A549 (cell line): ENCODE data around the gene TSPAN4. TPM values are rescaled to one million over a fixed set of nuclear protein-coding genes. Genes with fewer than 3 reads are reported as not detected.

Source experiments
- ATAC-seq, 2 experiments: fragments of 200-7000 bp in 1 of 2; fragments of >200 bp in 1 of 2; cut with Nextera tagmentation in 1 of 2; cut with Tn5 transposase in 1 of 2; 3 replicates each; pipeline versions ENCODE4 v1.8.0 to v1.9.1; 2018 to 2020; ENCODE audit warnings: mild to moderate bottlenecking in 1 of 2, moderate library complexity in 1 of 2
- CTCF ChIA-PET: fragments of 300-600 bp; sonication (Branson Sonifier 250); formaldehyde crosslinking; extraction: SDS; loops from one replicate; lab custom pipeline; 2021; ENCODE audit warnings: antibody characterized with exemption, inconsistent platforms; lab: Yijun Ruan, JAX
- POLR2A ChIA-PET: fragments of 350-600 bp; formaldehyde crosslinking; extraction: SDS; loops from one replicate; lab custom pipeline; 2021; ENCODE audit warnings: antibody characterized with exemption, inconsistent platforms; lab: Yijun Ruan, JAX
- DNase-seq, 2 experiments: peaks; one replicate each; pipeline versions ENCODE4 v3.0.0 to v3.0.0-alpha.2; 2011 to 2016; ENCODE audit warnings: low read depth in 1 of 2, low spot score in 1 of 2
- FAIRE-seq: peaks from 2 replicates; lab custom pipeline; 2011; peaks lifted over from hg19 to GRCh38; lab: Jason Lieb, UNC
- H3K27ac ChIP-seq, 2 experiments: fragments of >200 bp; sonication (Bioruptor Twin); formaldehyde crosslinking; 3 replicates each; pipeline ENCODE4 v1.5.1; 2016 to 2017
- H3K4me1 ChIP-seq: fragments of >200 bp; sonication (Bioruptor Twin); formaldehyde crosslinking; 3 replicates; pipeline ENCODE4 v1.6.1; 2016
- H3K4me2 ChIP-seq: fragments of >200 bp; sonication (Bioruptor Twin); formaldehyde crosslinking; 3 replicates; pipeline ENCODE4 v1.6.1; 2016
- H3K4me3 ChIP-seq: fragments of >200 bp; sonication (Bioruptor Twin); formaldehyde crosslinking; 3 replicates; pipeline ENCODE4 v1.5.1; 2016
- H3K9me3 ChIP-seq: fragments of >200 bp; sonication (Bioruptor Twin); formaldehyde crosslinking; 3 replicates; pipeline ENCODE4 v1.6.1; 2016
- BCL3 ChIP-seq: fragments of >200 bp; sonication (Bioruptor Twin); formaldehyde crosslinking; IDR thresholded peaks from 3 replicates; pipeline ENCODE4 v1.6.1; 2016
- BHLHE40 ChIP-seq: IDR thresholded peaks from 2 replicates; pipeline ENCODE4 v1.6.1; 2012; ENCODE audit warnings: low read depth, low read length, inconsistent platforms
- CHD2 ChIP-seq: fragments of 150-350 bp; IDR thresholded peaks from 2 replicates; pipeline ENCODE4 v1.6.1; 2014; ENCODE audit warnings: low read length; ENCODE audit not compliant: partially characterized antibody
- EHF ChIP-seq: fragments of 250-450 bp; sonication (Bioruptor Pico); IDR thresholded peaks from 2 replicates; pipeline ENCODE4 v1.5.0; 2020; ENCODE audit warnings: mild to moderate bottlenecking
- EP300 ChIP-seq, 2 experiments: fragments of >200 bp; sonication (Bioruptor Twin); formaldehyde crosslinking; IDR thresholded peaks; 2 replicates in 1 of 2; 3 replicates in 1 of 2; pipeline ENCODE4 v1.6.1; 2016 to 2017
- ESRRA ChIP-seq: fragments of 150-350 bp; IDR thresholded peaks from 2 replicates; pipeline ENCODE4 v1.6.1; 2014; ENCODE audit warnings: mild to moderate bottlenecking, low read length, borderline replicate concordance
- FOSL2 ChIP-seq, 2 experiments: fragments of 450-650 bp in 1 of 2; fragments of >200 bp in 1 of 2; sonication (Bioruptor Twin) in 1 of 2; formaldehyde crosslinking; IDR thresholded peaks; 2 replicates each; pipeline versions ENCODE4 v1.5.0 to v1.6.1; 2016 to 2020; ENCODE audit warnings: mild to moderate bottlenecking in 1 of 2, moderate library complexity in 1 of 2
- GATA3 ChIP-seq: IDR thresholded peaks from 2 replicates; pipeline ENCODE4 v1.6.1; 2012; ENCODE audit warnings: borderline replicate concordance
- HOXB5 ChIP-seq: fragments of 250-450 bp; sonication (Bioruptor Pico); IDR thresholded peaks from 2 replicates; pipeline ENCODE4 v1.5.0; 2020; ENCODE audit warnings: mild to moderate bottlenecking, moderate library complexity
- JUN ChIP-seq, 2 experiments: fragments of >200 bp; sonication (Bioruptor Twin); formaldehyde crosslinking; IDR thresholded peaks; 2 replicates in 1 of 2; 3 replicates in 1 of 2; pipeline ENCODE4 v1.6.1; 2016 to 2017
- JUNB ChIP-seq: fragments of >200 bp; sonication (Bioruptor Twin); formaldehyde crosslinking; IDR thresholded peaks from 2 replicates; pipeline ENCODE4 v1.6.1; 2016
- KDM1A ChIP-seq: fragments of 200-600 bp; sonication (generic); IDR thresholded peaks from 2 replicates; pipeline ENCODE4 v1.6.1; 2016; ENCODE audit warnings: low read depth, mild to moderate bottlenecking
- MAFK ChIP-seq: fragments of 450-650 bp; IDR thresholded peaks from 2 replicates; pipeline ENCODE4 v1.6.1; 2014; ENCODE audit not compliant: partially characterized antibody
- MYC ChIP-seq: IDR thresholded peaks from 2 replicates; pipeline ENCODE4 v1.6.1; 2012; ENCODE audit warnings: mild to moderate bottlenecking, inconsistent platforms, low read length, improper control_type of control experiment, borderline replicate concordance
- NPAS2 ChIP-seq: fragments of 250-450 bp; sonication (Bioruptor Pico); IDR thresholded peaks from 2 replicates; pipeline ENCODE4 v1.8.0; 2022; ENCODE audit warnings: mild to moderate bottlenecking, moderate library complexity, borderline replicate concordance
- PHF8 ChIP-seq: fragments of 200-600 bp; sonication (generic); IDR thresholded peaks from 2 replicates; pipeline ENCODE4 v1.6.1; 2016; ENCODE audit warnings: low read depth, mild to moderate bottlenecking, antibody characterized with exemption, moderate library complexity, borderline replicate concordance
- POLR2A ChIP-seq: IDR thresholded peaks from 2 replicates; pipeline ENCODE4 v1.6.1; 2012; ENCODE audit warnings: mild to moderate bottlenecking, low read length
- RARB ChIP-seq: fragments of 250-450 bp; sonication (Bioruptor Pico); IDR thresholded peaks from 2 replicates; pipeline ENCODE4 v1.8.0; 2021; ENCODE audit warnings: mild to moderate bottlenecking, moderate library complexity
- TFCP2L1 ChIP-seq: fragments of 250-450 bp; sonication (Bioruptor Pico); IDR thresholded peaks from 2 replicates; pipeline ENCODE4 v1.5.0; 2021; ENCODE audit warnings: mild to moderate bottlenecking
- ZC3H11A ChIP-seq: fragments of 450-650 bp; IDR thresholded peaks from 2 replicates; pipeline ENCODE4 v1.6.1; 2014; ENCODE audit warnings: antibody characterized with exemption, mild to moderate bottlenecking
- ZFP36 ChIP-seq: fragments of 450-650 bp; IDR thresholded peaks from 2 replicates; pipeline ENCODE4 v1.6.1; 2014; ENCODE audit warnings: borderline replicate concordance; ENCODE audit not compliant: partially characterized antibody
- ZSCAN20 ChIP-seq: fragments of 250-450 bp; sonication (Bioruptor Pico); IDR thresholded peaks from 2 replicates; pipeline ENCODE4 v1.8.0; 2022; ENCODE audit warnings: mild to moderate bottlenecking, moderate library complexity
- WGBS: methylation state at CpG from one replicate; pipeline ENCODE4 v1.1.6; 2017; ENCODE audit errors: missing lambda C conversion rate; 5-methylcytosine and 5-hydroxymethylcytosine counted together
- polyA plus RNA-seq, 4 experiments: library from polyadenylated mRNA; depleted of rRNA in 3 of 4; stranded (reverse); fragments of >200 nt; fragmentation: RNase III in 1 of 4; extraction: RNeasy Plus Mini Kit Qiagen cat#74134 plus additional on column Dnase treatment in 1 of 4; gene quantifications; 2 replicates in 3 of 4; 3 replicates in 1 of 4; pipeline ENCODE4 v1.2.3, GENCODE V29; 2011 to 2017
- TF ChIP-seq, protein P1 (sequence below): fragments of 200-600 bp; sonication (generic); IDR thresholded peaks from 2 replicates; pipeline ENCODE4 v1.6.1; 2016; ENCODE audit warnings: antibody characterized with exemption, mild to moderate bottlenecking, moderate library complexity
- TF ChIP-seq, protein P2 (sequence below): IDR thresholded peaks from 2 replicates; pipeline ENCODE4 v1.6.1; 2012; ENCODE audit warnings: low read depth, borderline replicate concordance
- TF ChIP-seq, protein P3 (sequence below): IDR thresholded peaks from 2 replicates; pipeline ENCODE4 v1.6.1; 2012
- TF ChIP-seq, protein P4 (sequence below): IDR thresholded peaks from 2 replicates; pipeline ENCODE4 v1.6.1; 2012

Gene TSPAN4
- polyA plus RNA-seq, 2 of the 4 experiments (the other 2 are of a cell fraction) = 83.5 to 145 TPM

GRCh38 chr11:843086-843734 lies 558 bp downstream of the TSPAN4 start:
- CTCF ChIA-PET = interaction anchor here (0.6 to 1.5 kb wide), 4 partner anchors 11 to 269 kb away, joined by 3 to 6 read pairs (median 4); no protein-coding TSS in a partner anchor

GRCh38 chr11:843818-844692 lies 1.4 kb downstream of the TSPAN4 start:
- Histone ChIP-seq H3K4me2 (peak overlapping the region; percentile 92), H3K27ac (peak overlapping the region; percentile 99), H3K9me3 (no peaks in the 10 kb centered on the region), H3K4me1 (peaks cover 63% of the 10 kb centered on the region), H3K4me3 (peak overlapping the region; percentile 100)
- TF ChIP-seq, protein P1, sequence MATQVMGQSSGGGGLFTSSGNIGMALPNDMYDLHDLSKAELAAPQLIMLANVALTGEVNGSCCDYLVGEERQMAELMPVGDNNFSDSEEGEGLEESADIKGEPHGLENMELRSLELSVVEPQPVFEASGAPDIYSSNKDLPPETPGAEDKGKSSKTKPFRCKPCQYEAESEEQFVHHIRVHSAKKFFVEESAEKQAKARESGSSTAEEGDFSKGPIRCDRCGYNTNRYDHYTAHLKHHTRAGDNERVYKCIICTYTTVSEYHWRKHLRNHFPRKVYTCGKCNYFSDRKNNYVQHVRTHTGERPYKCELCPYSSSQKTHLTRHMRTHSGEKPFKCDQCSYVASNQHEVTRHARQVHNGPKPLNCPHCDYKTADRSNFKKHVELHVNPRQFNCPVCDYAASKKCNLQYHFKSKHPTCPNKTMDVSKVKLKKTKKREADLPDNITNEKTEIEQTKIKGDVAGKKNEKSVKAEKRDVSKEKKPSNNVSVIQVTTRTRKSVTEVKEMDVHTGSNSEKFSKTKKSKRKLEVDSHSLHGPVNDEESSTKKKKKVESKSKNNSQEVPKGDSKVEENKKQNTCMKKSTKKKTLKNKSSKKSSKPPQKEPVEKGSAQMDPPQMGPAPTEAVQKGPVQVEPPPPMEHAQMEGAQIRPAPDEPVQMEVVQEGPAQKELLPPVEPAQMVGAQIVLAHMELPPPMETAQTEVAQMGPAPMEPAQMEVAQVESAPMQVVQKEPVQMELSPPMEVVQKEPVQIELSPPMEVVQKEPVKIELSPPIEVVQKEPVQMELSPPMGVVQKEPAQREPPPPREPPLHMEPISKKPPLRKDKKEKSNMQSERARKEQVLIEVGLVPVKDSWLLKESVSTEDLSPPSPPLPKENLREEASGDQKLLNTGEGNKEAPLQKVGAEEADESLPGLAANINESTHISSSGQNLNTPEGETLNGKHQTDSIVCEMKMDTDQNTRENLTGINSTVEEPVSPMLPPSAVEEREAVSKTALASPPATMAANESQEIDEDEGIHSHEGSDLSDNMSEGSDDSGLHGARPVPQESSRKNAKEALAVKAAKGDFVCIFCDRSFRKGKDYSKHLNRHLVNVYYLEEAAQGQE = peak; percentile 74
- peak; percentile 74 for TF ChIP-seq GATA3
- TF ChIP-seq, protein P2, sequence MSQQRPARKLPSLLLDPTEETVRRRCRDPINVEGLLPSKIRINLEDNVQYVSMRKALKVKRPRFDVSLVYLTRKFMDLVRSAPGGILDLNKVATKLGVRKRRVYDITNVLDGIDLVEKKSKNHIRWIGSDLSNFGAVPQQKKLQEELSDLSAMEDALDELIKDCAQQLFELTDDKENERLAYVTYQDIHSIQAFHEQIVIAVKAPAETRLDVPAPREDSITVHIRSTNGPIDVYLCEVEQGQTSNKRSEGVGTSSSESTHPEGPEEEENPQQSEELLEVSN = peak; percentile 69
- peak; percentile 47; the same call in 1 of the 2 replicates for TF ChIP-seq BHLHE40
- TF ChIP-seq ESRRA = no peak
- peak; percentile 91 for TF ChIP-seq MYC
- no peak for TF ChIP-seq JUNB
- TF ChIP-seq POLR2A = peak; percentile 56
- TF ChIP-seq, protein P3, sequence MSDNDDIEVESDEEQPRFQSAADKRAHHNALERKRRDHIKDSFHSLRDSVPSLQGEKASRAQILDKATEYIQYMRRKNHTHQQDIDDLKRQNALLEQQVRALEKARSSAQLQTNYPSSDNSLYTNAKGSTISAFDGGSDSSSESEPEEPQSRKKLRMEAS = peak; percentile 99
- peak; percentile 56; the same call in 2 of the 3 replicates for TF ChIP-seq BCL3
- TF ChIP-seq CHD2 = no peak
- TF ChIP-seq RARB = 0 out of 2 replicates have a peak, but pooled peaks have one; percentile 61
- TF ChIP-seq ZSCAN20 (CRISPR knock-in tag) = no peak
- no peak for TF ChIP-seq ZFP36
- no peak for TF ChIP-seq FOSL2 (IDR thresholded peaks at IDR 0.05)
- TF ChIP-seq FOSL2 (CRISPR knock-in tag; IDR thresholded peaks at IDR 0.05) = peak; percentile 60
- TF ChIP-seq JUN (IDR thresholded peaks at IDR 0.05) = peak; percentile 66 to 82; a peak in 4 of 5 replicates
- no peak for TF ChIP-seq MAFK
- peak in 1 of 2 experiments; percentile 45; a peak in 1 of 5 replicates for TF ChIP-seq EP300 (IDR thresholded peaks at IDR 0.05)
- TF ChIP-seq KDM1A = no peak
- TF ChIP-seq, protein P4, sequence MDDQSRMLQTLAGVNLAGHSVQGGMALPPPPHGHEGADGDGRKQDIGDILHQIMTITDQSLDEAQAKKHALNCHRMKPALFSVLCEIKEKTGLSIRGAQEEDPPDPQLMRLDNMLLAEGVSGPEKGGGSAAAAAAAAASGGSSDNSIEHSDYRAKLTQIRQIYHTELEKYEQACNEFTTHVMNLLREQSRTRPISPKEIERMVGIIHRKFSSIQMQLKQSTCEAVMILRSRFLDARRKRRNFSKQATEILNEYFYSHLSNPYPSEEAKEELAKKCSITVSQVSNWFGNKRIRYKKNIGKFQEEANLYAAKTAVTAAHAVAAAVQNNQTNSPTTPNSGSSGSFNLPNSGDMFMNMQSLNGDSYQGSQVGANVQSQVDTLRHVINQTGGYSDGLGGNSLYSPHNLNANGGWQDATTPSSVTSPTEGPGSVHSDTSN = peak; percentile 72
- TF ChIP-seq EHF = no peak
- 0 out of 2 replicates have a peak, but pooled peaks have one; percentile 44 for TF ChIP-seq HOXB5 (CRISPR knock-in tag)
- TF ChIP-seq ZC3H11A = no peak
- peak; percentile 95 for TF ChIP-seq NPAS2 (CRISPR knock-in tag)
- ChIA-PET CTCF (interaction anchor here (0.6 to 5.4 kb wide), 5 partner anchors 10 to 207 kb away, joined by 3 to 40 read pairs (median 6); no protein-coding TSS in a partner anchor), POLR2A (interaction anchor here (1.2 to 3.9 kb wide), 5 partner anchors 11 to 51 kb away, joined by 5 to 47 read pairs (median 6); partner anchors contain the start of genes CD151 and PNPLA2)
- ATAC-seq (peak; percentile 25 to 71), DNase-seq (peak; percentile 86 to 96), FAIRE-seq (peak; percentile 98)
- 2% methylated on average over 14 of the region's 25 CpGs for WGBS

More at GRCh38 chr11:843086-843734, 558 bp downstream of the TSPAN4 start:
- TF ChIP-seq ZSCAN20 (CRISPR knock-in tag) = no peak
- TF ChIP-seq PHF8 = 0 out of 2 replicates have a peak, but pooled peaks have one; percentile 12
- peak; percentile 40; the same call in 1 of the 2 replicates for TF ChIP-seq TFCP2L1 (CRISPR knock-in tag)
- DNase-seq = no peak
- Histone ChIP-seq H3K4me2 (peak overlapping the region; percentile 92), H3K27ac (peak overlapping the region; percentile 99), H3K9me3 (no peaks in the 10 kb centered on the region), H3K4me1 (peaks cover 63% of the 10 kb centered on the region), H3K4me3 (peak overlapping the region; percentile 100)
- POLR2A ChIA-PET = interaction anchor here (0.7 to 3.9 kb wide), 5 partner anchors 10 to 34 kb away, joined by 3 to 47 read pairs (median 7); partner anchors contain the start of genes CD151, PNPLA2 and RPLP2
- WGBS = 7% methylated on average over 3 of the region's 53 CpGs
- ATAC-seq = no peak
- no peak for FAIRE-seq
